ENCODE results near the gene DNAH2.

The DNAH2 gene

GRCh38 chr17:7763919-7764318 is 46.4 kb downstream of the DNAH2 start:
- Mint-ChIP-seq H3K27ac (no peak overlapping the region), H3K27me3 (peaks cover 5% of the 10 kb centered on the region), H3K36me3 (ENCODE audit: low read depth) (no peaks in the 10 kb centered on the region), H3K4me1 (no peaks in the 10 kb centered on the region), H3K9me3 (no peaks in the 10 kb centered on the region), H3K4me3 (no peak overlapping the region)
- ATAC-seq (no peak), DNase-seq (no peak)

- Mint-ChIP-seq H3K4me3 (no peak overlapping the region), H3K4me1 (no peaks in the 10 kb centered on the region), H3K27me3 (peaks cover 7% of the 10 kb centered on the region), H3K36me3 (ENCODE audit: low read depth) (no peaks in the 10 kb centered on the region), H3K27ac (no peak overlapping the region), H3K9me3 (no peaks in the 10 kb centered on the region)
- ATAC-seq (no peak), DNase-seq (no peak)
These were observed 49.5 kb downstream of the DNAH2 start for GRCh38 chr17:7767004-7767403.

GRCh38 chr17:7767405-7768021 is 50.0 kb downstream of the DNAH2 start:
- Mint-ChIP-seq H3K27me3 (peaks cover 7% of the 10 kb centered on the region), H3K4me1 (no peaks in the 10 kb centered on the region), H3K4me3 (no peak overlapping the region), H3K9me3 (no peaks in the 10 kb centered on the region), H3K27ac (no peak overlapping the region), H3K36me3 (ENCODE audit: low read depth) (no peaks in the 10 kb centered on the region)
- ATAC-seq (no peak), DNase-seq (no peak)

- Mint-ChIP-seq H3K9me3 (no peaks in the 10 kb centered on the region), H3K4me3 (no peak overlapping the region), H3K36me3 (ENCODE audit: low read depth) (no peaks in the 10 kb centered on the region), H3K27me3 (peaks cover 14% of the 10 kb centered on the region), H3K27ac (no peak overlapping the region), H3K4me1 (no peaks in the 10 kb centered on the region)
- DNase-seq (no peak), ATAC-seq (no peak)
These were observed 52.3 kb downstream of the DNAH2 start for GRCh38 chr17:7769854-7770253.

- Mint-ChIP-seq H3K9me3 (no peaks in the 10 kb centered on the region), H3K27me3 (peaks cover 15% of the 10 kb centered on the region), H3K4me1 (no peaks in the 10 kb centered on the region), H3K27ac (no peak overlapping the region), H3K36me3 (ENCODE audit: low read depth) (no peaks in the 10 kb centered on the region), H3K4me3 (no peak overlapping the region)
- no peak for DNase-seq
- ATAC-seq = no peak
These were observed 56.5 kb downstream of the DNAH2 start for GRCh38 chr17:7774055-7774521.

- Mint-ChIP-seq H3K27ac (no peak overlapping the region), H3K27me3 (peaks cover 14% of the 10 kb centered on the region), H3K4me1 (no peaks in the 10 kb centered on the region), H3K9me3 (no peaks in the 10 kb centered on the region), H3K4me3 (no peak overlapping the region), H3K36me3 (ENCODE audit: low read depth) (no peaks in the 10 kb centered on the region)
- ATAC-seq = no peak
- DNase-seq = no peak
These were observed 57.5 kb downstream of the DNAH2 start for GRCh38 chr17:7775051-7775450.

GRCh38 chr17:7777017-7777416 is 59.5 kb downstream of the DNAH2 start:
- no peak for DNase-seq
- ATAC-seq = no peak
- Mint-ChIP-seq H3K27ac (no peak overlapping the region), H3K4me1 (no peaks in the 10 kb centered on the region), H3K4me3 (no peak overlapping the region), H3K36me3 (ENCODE audit: low read depth) (no peaks in the 10 kb centered on the region), H3K9me3 (no peaks in the 10 kb centered on the region), H3K27me3 (peaks cover 13% of the 10 kb centered on the region)

GRCh38 chr17:7780736-7781135 is 63.2 kb downstream of the DNAH2 start:
- no peak for ATAC-seq
- no peak overlapping the region for H3K4me3 Mint-ChIP-seq
- H3K27ac Mint-ChIP-seq = no peak overlapping the region
- no peaks in the 10 kb centered on the region for H3K9me3 Mint-ChIP-seq
- no peak for DNase-seq
- H3K36me3 Mint-ChIP-seq (ENCODE audit: low read depth) = no peaks in the 10 kb centered on the region
- H3K4me1 Mint-ChIP-seq = no peaks in the 10 kb centered on the region
- H3K27me3 Mint-ChIP-seq = peaks cover 8% of the 10 kb centered on the region

- H3K9me3 Mint-ChIP-seq = no peaks in the 10 kb centered on the region
- no peaks in the 10 kb centered on the region for H3K4me1 Mint-ChIP-seq
- no peak overlapping the region for H3K4me3 Mint-ChIP-seq
- H3K27me3 Mint-ChIP-seq = peaks cover 6% of the 10 kb centered on the region
- ATAC-seq (no peak), DNase-seq (no peak)
- H3K36me3 Mint-ChIP-seq (ENCODE audit: low read depth) = no peaks in the 10 kb centered on the region
- no peak overlapping the region for H3K27ac Mint-ChIP-seq
These were observed 63.9 kb downstream of the DNAH2 start for GRCh38 chr17:7781429-7781828.

GRCh38 chr17:7782240-7782639 is 64.7 kb downstream of the DNAH2 start:
- ATAC-seq (no peak), DNase-seq (no peak)
- no peak overlapping the region for H3K27ac Mint-ChIP-seq
- H3K9me3 Mint-ChIP-seq = no peaks in the 10 kb centered on the region
- H3K36me3 Mint-ChIP-seq (ENCODE audit: low read depth) = no peaks in the 10 kb centered on the region
- H3K27me3 Mint-ChIP-seq = peaks cover 6% of the 10 kb centered on the region
- no peak overlapping the region for H3K4me3 Mint-ChIP-seq
- no peaks in the 10 kb centered on the region for H3K4me1 Mint-ChIP-seq

GRCh38 chr17:7786866-7787265 is 69.3 kb downstream of the DNAH2 start:
- Mint-ChIP-seq H3K36me3 (ENCODE audit: low read depth) (no peaks in the 10 kb centered on the region), H3K9me3 (no peaks in the 10 kb centered on the region), H3K4me1 (no peaks in the 10 kb centered on the region), H3K27me3 (peaks cover 6% of the 10 kb centered on the region), H3K27ac (no peak overlapping the region), H3K4me3 (no peak overlapping the region)
- DNase-seq (no peak), ATAC-seq (no peak)

GRCh38 chr17:7789131-7789530 is 71.6 kb downstream of the DNAH2 start:
- ATAC-seq (no peak), DNase-seq (no peak)
- Mint-ChIP-seq H3K4me1 (no peaks in the 10 kb centered on the region), H3K9me3 (no peaks in the 10 kb centered on the region), H3K36me3 (ENCODE audit: low read depth) (no peaks in the 10 kb centered on the region), H3K27me3 (no peaks in the 10 kb centered on the region), H3K4me3 (no peak overlapping the region), H3K27ac (no peak overlapping the region)

GRCh38 chr17:7790150-7790549 is 72.6 kb downstream of the DNAH2 start:
- no peaks in the 10 kb centered on the region for H3K4me1 Mint-ChIP-seq
- H3K27me3 Mint-ChIP-seq = no peaks in the 10 kb centered on the region
- no peak overlapping the region for H3K27ac Mint-ChIP-seq
- no peaks in the 10 kb centered on the region for H3K36me3 Mint-ChIP-seq (ENCODE audit: low read depth)
- DNase-seq (no peak), ATAC-seq (no peak)
- H3K9me3 Mint-ChIP-seq = no peaks in the 10 kb centered on the region
- H3K4me3 Mint-ChIP-seq = no peak overlapping the region

GRCh38 chr17:7792611-7793010 is 75.1 kb downstream of the DNAH2 start:
- no peaks in the 10 kb centered on the region for H3K4me1 Mint-ChIP-seq
- no peaks in the 10 kb centered on the region for H3K27me3 Mint-ChIP-seq
- no peak overlapping the region for H3K4me3 Mint-ChIP-seq
- DNase-seq (no peak), ATAC-seq (no peak)
- H3K27ac Mint-ChIP-seq = no peak overlapping the region
- no peaks in the 10 kb centered on the region for H3K9me3 Mint-ChIP-seq
- H3K36me3 Mint-ChIP-seq (ENCODE audit: low read depth) = no peaks in the 10 kb centered on the region

GRCh38 chr17:7794075-7794663 is 76.6 kb downstream of the DNAH2 start:
- no peak for DNase-seq
- H3K27me3 Mint-ChIP-seq = no peaks in the 10 kb centered on the region
- H3K4me1 Mint-ChIP-seq = no peaks in the 10 kb centered on the region
- no peak for ATAC-seq
- no peaks in the 10 kb centered on the region for H3K9me3 Mint-ChIP-seq
- no peak overlapping the region for H3K4me3 Mint-ChIP-seq
- no peaks in the 10 kb centered on the region for H3K36me3 Mint-ChIP-seq (ENCODE audit: low read depth)
- no peak overlapping the region for H3K27ac Mint-ChIP-seq

GRCh38 chr17:7797976-7798375 is 80.4 kb downstream of the DNAH2 start:
- ATAC-seq (no peak), DNase-seq (no peak)
- Mint-ChIP-seq H3K36me3 (ENCODE audit: low read depth) (no peaks in the 10 kb centered on the region), H3K4me3 (no peak overlapping the region), H3K4me1 (no peaks in the 10 kb centered on the region), H3K9me3 (no peaks in the 10 kb centered on the region), H3K27ac (no peak overlapping the region), H3K27me3 (no peaks in the 10 kb centered on the region)

Data from activated naive CD8-positive, alpha-beta T cell treated with anti-CD3 and anti-CD28 coated beads, Interleukin-2, amount 50 U/mL, for 24 hours (primary cell).